ACC112 (cell line): Measurements from ENCODE around the gene AP3D1.
"Not testable (repeated sequence)": the region's sequence is repeated elsewhere in the genome, so short reads cannot be mapped to it uniquely, and the experiment has no call there.

ENCODE experiments used
- H2AFZ ChIP-seq: fragments of 200-600 bp; sonication (generic); one replicate; pipeline ENCODE4 v1.6.0; 2017; ENCODE audit warnings: antibody characterized with exemption, low read length; ENCODE audit not compliant: unreplicated experiment
- H3K27ac ChIP-seq: fragments of 200-600 bp; sonication (generic); 2 replicates; pipeline ENCODE4 v1.5.1; 2014; ENCODE audit warnings: low read depth, mild to moderate bottlenecking, antibody characterized with exemption, low read length, moderate library complexity
- H3K27me3 ChIP-seq: fragments of 200-600 bp; sonication (generic); 2 replicates; pipeline ENCODE4 v1.6.1; 2014; ENCODE audit warnings: mild to moderate bottlenecking, antibody characterized with exemption, low read length, moderate library complexity, mixed read lengths; ENCODE audit not compliant: insufficient read depth
- H3K36me3 ChIP-seq: fragments of 200-600 bp; sonication (generic); 2 replicates; pipeline ENCODE4 v1.6.1; 2016; ENCODE audit warnings: mild to moderate bottlenecking, antibody characterized with exemption, low read length, moderate library complexity, mixed read lengths; ENCODE audit not compliant: insufficient read depth
- H3K4me1 ChIP-seq: fragments of 200-600 bp; sonication (generic); one replicate; pipeline ENCODE4 v1.6.1; 2016; ENCODE audit warnings: low read length, mixed read lengths; ENCODE audit not compliant: insufficient read depth, unreplicated experiment, control insufficient read depth
- H3K4me3 ChIP-seq: fragments of 200-600 bp; sonication (generic); 2 replicates; pipeline ENCODE4 v1.5.1; 2014; ENCODE audit warnings: mild to moderate bottlenecking, low read depth, low read length
- H3K79me2 ChIP-seq: fragments of 200-600 bp; sonication (generic); one replicate; pipeline ENCODE4 v1.6.0; 2016; ENCODE audit warnings: low read length; ENCODE audit not compliant: control insufficient read depth, unreplicated experiment, insufficient read depth

AP3D1 gene

DNA sequence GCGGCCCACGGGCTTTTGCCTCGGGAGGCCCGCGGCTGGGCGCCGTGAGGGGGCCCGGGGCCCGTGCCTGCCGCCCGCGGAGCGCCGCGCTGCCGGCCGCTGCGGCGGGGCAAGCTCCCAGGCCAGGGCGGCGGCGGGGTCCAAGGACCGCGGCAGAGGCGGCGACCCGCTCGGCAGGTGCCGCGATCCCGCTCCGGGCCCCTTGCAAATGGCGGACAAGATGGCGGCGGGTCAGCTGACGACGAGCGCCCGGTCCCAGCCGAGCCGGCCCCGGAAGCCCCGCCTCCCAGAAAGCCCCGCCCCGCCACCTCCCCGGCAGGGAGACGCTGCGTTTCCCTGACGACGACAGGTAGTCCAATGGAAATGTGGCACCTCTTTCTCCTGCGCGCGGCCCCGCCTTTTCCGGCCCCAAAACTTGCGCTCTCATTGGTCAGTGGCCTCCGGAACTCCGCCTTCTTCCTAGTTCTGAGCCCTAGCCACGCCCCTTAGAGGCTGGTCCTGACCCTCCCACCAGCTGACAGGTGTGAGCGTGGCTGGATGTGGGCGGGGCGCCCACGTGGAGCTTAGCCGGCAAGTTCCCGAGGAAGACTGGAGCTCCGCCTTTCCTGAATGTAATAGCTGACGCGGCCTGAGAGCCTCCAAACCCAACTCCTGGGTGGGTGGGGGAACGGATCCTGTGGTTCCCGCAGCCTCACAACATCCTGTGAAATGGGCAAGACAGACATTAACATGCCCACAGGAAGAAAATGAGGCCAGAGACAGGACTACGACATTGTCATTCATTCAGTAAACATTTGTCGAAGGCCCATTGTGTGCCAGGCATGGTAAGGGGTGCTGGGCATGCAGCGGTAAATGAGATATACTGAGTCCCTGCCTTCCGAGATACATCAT, at the start of gene AP3D1:
Gene AP3D1 (minus strand): TSS at position 228 of the 891 bp plus-strand sequence. CDS start 232 bp downstream, outside the sequence.
- H3K27me3 ChIP-seq: no peaks in the 10 kb centered on the region
- H3K4me3 ChIP-seq: peak within 1 kb of the TSS; percentile 98
- peaks cover 14% of the 10 kb centered on the region for H3K4me1 ChIP-seq
- peaks cover 40% of the 10 kb centered on the region for H3K79me2 ChIP-seq
- H3K36me3 ChIP-seq: peaks cover 2% of the 10 kb centered on the region; the same call in 1 of the 2 replicates
- H3K27ac ChIP-seq: peak within 1 kb of the TSS; percentile 67
- H2AFZ ChIP-seq: peak within 1 kb of the TSS; percentile 81

GRCh38 chr19:2200624-2201294, 49.4 kb upstream of the AP3D1 start:
- H3K27ac ChIP-seq, H3K4me3 ChIP-seq, H2AFZ ChIP-seq, H3K4me1 ChIP-seq, H3K36me3 ChIP-seq, H3K27me3 ChIP-seq: not testable (repeated sequence)
- H3K79me2 ChIP-seq: peaks cover 17% of the 10 kb centered on the region

DNA sequence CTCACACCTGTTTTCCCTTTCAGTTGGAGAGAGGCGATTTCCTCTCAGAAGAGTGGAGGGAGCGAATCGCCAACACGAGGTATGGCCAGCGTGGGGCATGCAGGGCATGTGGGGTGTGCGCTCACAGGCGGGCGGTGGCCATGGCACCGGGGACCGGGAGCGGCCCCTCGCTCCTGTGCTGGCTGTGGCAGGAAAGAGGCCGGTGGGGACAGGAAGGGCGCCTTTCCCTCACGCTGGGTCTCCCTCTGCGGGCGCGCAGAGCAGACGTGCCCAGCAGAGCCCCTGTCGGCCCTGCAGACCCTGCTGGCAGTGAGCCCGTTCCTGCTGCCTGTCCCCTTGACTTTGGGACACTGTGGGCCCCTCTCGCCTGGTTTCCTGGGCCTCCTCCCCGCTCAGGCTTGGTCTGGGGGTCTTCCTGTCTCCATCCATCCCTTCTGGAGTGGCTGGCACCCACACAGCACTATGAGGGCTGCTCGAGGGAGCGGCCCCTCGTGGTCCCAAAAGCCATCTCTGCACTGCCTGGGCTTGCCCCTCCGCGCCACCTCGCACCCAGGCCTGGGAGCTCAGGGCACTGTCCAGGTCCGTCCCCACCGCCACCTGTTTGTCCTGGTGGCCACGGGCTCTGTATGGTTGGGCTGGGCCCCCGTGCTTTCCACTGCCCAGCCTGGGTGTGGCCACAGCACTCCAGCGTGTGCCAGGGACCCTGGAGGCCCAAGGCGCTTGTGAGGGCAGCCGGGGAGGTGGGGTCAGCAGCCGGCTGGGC, 48.7 kb upstream of the AP3D1 start:
- H2AFZ ChIP-seq: no peak overlapping the region
- H3K27ac ChIP-seq: no peak overlapping the region
- H3K27me3 ChIP-seq: no peaks in the 10 kb centered on the region
- H3K4me3 ChIP-seq: no peak overlapping the region
- H3K4me1 ChIP-seq: no peaks in the 10 kb centered on the region
- no peaks in the 10 kb centered on the region for H3K36me3 ChIP-seq
- peaks cover 20% of the 10 kb centered on the region for H3K79me2 ChIP-seq

- Histone ChIP-seq H3K79me2 (peaks cover 20% of the 10 kb centered on the region), H2AFZ (no peak overlapping the region), H3K4me3 (no peak overlapping the region), H3K4me1 (no peaks in the 10 kb centered on the region), H3K36me3 (no peaks in the 10 kb centered on the region), H3K27ac (no peak overlapping the region), H3K27me3 (no peaks in the 10 kb centered on the region)
These were observed 47.8 kb upstream of the AP3D1 start for GRCh38 chr19:2199215-2199614.

- peaks cover 20% of the 10 kb centered on the region for H3K79me2 ChIP-seq
- H3K27ac ChIP-seq: no peak overlapping the region
- no peak overlapping the region for H2AFZ ChIP-seq
- no peaks in the 10 kb centered on the region for H3K4me1 ChIP-seq
- H3K4me3 ChIP-seq: no peak overlapping the region
- no peaks in the 10 kb centered on the region for H3K36me3 ChIP-seq
- no peaks in the 10 kb centered on the region for H3K27me3 ChIP-seq
These were observed 47.0 kb upstream of the AP3D1 start for GRCh38 chr19:2198317-2198716.

- Histone ChIP-seq H3K36me3 (no peaks in the 10 kb centered on the region), H3K79me2 (peaks cover 20% of the 10 kb centered on the region), H3K4me1 (no peaks in the 10 kb centered on the region), H3K27me3 (no peaks in the 10 kb centered on the region), H3K4me3 (no peak overlapping the region), H2AFZ (no peak overlapping the region), H3K27ac (no peak overlapping the region)
These were observed 45.9 kb upstream of the AP3D1 start for GRCh38 chr19:2197270-2197669.

GRCh38 chr19:2195914-2196313, 44.5 kb upstream of the AP3D1 start:
- Histone ChIP-seq H3K36me3 (0 out of 2 replicates have a peak, but pooled peaks cover 3% of the 10 kb centered on the region), H3K27ac (no peak overlapping the region), H2AFZ (no peak overlapping the region), H3K4me3 (no peak overlapping the region), H3K27me3 (no peaks in the 10 kb centered on the region), H3K4me1 (no peaks in the 10 kb centered on the region), H3K79me2 (peaks cover 20% of the 10 kb centered on the region)

- peaks cover 20% of the 10 kb centered on the region for H3K79me2 ChIP-seq
- H3K27ac ChIP-seq: no peak overlapping the region
- H3K4me1 ChIP-seq: no peaks in the 10 kb centered on the region
- H3K36me3 ChIP-seq: 0 out of 2 replicates have a peak, but pooled peaks cover 3% of the 10 kb centered on the region
- H2AFZ ChIP-seq: no peak overlapping the region
- no peaks in the 10 kb centered on the region for H3K27me3 ChIP-seq
- H3K4me3 ChIP-seq: no peak overlapping the region
These were observed 44.0 kb upstream of the AP3D1 start for GRCh38 chr19:2195361-2195760.

DNA sequence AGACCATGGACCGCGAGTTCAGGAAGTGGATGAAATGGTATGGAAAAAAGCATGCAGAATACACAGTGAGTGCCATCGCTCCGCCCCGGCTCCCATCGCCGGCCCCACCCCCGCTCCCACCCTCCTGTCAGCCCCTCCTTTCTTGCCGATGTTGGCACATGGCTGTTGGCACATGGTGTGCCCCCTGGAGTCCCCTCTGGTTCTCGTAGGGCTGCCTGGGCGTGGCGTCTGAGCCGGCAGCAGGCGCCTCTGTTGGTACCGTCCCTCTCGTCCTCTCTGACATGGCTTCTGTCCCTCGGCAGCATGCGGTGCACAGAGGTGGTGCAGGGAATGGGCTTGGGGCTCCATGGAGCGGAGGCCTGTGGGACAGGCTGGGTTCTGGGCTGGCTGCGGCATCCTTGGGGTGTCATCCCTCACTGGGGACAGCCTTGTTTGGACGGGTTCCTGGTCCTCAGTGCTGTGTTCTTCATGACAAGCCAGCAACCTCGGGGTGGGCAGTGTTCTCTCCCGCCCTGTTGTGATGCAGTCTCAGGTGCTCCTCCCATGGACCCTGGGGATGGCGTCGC, 43.2 kb upstream of the AP3D1 start:
- H3K27ac ChIP-seq: no peak overlapping the region
- H3K4me1 ChIP-seq: no peaks in the 10 kb centered on the region
- H3K27me3 ChIP-seq: no peaks in the 10 kb centered on the region
- no peak overlapping the region for H3K4me3 ChIP-seq
- 0 out of 2 replicates have a peak, but pooled peaks cover 3% of the 10 kb centered on the region for H3K36me3 ChIP-seq
- H3K79me2 ChIP-seq: peaks cover 28% of the 10 kb centered on the region
- H2AFZ ChIP-seq: no peak overlapping the region

- Histone ChIP-seq H3K27me3 (no peaks in the 10 kb centered on the region), H3K36me3 (0 out of 2 replicates have a peak, but pooled peaks cover 3% of the 10 kb centered on the region), H2AFZ (no peak overlapping the region), H3K79me2 (peaks cover 28% of the 10 kb centered on the region), H3K27ac (no peak overlapping the region), H3K4me1 (no peaks in the 10 kb centered on the region), H3K4me3 (no peak overlapping the region)
These were observed 42.4 kb upstream of the AP3D1 start for GRCh38 chr19:2193807-2194206.
